Muscle of arm (tissue), 12 donors: Measurements from ENCODE around the gene SMARCE1. TPM values are rescaled to one million over a fixed set of nuclear protein-coding genes. Genes with fewer than 3 reads are reported as not detected.

ENCODE experiments used
- DNase-seq: peaks from one replicate; pipeline ENCODE4 v3.0.0-alpha.2; 2013
- polyA plus RNA-seq, 12 donors: library from polyadenylated mRNA; unstranded; fragments of 120-200 nt; gene quantifications; one replicate each; pipeline ENCODE4 v1.2.1, GENCODE V29; 2013; ENCODE audit not compliant: insufficient read length in 12 of 12

Gene SMARCE1
- polyA plus RNA-seq, 12 donors = 112 to 222 (median 136) TPM; not detected in 1

DNA sequence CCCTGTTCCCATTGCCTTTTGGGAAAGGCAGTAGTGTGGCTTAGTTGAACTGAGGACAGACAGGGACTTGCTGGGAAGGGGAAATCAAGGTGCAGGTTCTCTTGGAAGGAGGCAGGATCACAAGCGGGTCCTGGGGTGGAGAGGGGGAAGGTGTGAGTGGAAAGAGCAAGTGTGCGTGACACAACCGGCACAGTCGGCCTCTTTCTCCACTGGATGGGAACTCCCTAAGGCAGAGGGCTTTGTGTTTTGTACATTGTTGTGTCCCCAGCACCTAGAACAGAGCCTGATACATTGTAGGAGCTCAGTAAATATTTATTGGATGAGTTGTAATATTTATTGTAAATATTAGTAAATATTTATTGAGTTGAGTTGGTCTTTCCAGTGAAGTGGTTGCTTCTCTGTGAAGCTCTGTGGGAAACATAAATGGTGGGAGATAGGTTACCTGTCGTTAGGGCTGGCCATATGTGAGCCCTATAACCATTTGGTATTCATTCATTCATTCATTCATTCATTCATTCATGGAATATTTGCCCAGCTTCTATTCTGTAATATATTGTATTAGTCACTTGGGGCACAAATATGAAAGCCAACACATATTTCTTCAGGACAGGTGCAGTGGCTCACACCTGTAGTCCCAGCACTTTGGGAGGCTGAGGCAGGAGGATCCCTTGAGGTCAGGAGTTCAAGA lies 34.0 kb downstream of the SMARCE1 start:
- DNase-seq = no peak

DNA sequence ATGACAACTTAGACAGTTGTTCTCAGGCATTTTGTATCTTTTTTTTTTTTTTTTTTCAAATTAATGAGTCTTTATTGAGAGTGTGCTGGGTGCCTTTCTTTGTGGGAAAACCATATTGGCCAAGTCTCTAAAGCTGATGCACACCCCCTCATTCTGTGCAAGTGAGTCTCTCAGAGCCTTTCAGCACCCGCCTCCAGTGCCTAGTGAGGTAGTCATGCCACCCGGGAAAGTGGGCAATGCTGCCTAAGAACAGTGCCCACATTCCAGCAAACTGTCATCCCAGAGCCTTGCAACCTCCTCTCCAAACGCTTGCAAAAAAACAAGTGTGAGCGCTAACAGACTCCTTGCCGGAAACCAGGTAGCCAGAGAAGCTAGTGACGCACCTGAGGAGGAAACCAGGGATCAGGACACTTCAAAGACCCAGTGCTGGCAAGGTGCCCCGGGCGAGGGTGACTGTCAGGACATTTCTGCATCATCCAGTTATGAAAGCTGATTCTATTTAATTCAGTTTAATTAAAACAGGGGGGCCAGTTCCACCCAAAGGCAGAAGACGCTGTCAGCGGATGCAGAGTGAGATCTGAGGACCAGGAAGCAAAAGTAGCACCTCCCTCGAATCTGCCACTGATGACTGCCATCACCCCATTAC lies 34.9 kb downstream of the SMARCE1 start:
- DNase-seq = no peak

DNA sequence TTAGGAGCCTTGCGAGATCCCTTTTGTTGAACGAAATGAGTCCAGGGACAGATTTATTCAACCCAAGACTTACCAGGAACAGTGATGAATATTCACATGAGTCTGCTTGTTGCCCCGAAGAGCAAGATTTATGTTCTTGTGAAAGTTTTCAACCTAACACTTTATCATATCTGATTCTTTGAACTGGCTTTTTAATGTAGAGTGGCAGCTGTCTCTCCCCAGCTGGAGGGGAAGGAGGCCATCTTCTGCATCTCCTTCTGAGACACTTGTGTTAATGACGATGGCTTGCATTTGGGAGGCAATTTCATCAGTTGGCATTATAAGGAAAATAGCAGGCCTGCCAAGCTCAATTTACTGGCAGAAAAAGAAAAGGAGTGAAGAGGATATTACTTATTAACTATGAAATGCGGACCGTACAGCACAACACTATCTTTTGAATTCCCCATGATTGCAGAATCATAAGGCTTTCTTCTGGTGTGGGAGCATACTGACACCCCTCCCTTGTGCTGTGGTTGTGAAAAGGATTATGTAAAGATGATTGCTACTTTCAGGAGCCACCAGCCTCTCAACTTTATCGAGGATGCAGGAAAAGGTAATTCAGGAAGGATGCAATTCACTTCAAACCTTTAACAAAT lies 35.7 kb downstream of the SMARCE1 start:
- no peak for DNase-seq

DNA sequence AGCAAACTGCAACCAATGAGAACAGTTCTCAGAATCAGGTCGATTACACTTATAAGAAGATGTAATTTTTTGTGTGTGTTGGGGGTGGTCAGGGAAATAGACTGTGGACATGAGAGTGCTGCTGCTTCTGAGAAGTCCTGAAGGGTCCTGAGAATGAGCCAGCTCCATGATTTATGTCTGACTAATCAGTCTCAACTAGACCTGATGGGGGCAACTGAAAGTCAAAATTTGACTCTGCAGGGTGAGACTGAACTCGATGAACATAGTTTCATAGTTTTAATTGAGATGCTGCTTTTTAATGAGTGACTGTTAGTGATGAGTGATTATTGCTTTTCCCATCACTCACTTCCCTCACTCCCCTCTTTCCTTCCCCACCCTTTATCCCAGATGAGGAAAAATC lies 37.3 kb downstream of the SMARCE1 start:
- DNase-seq = no peak

DNA sequence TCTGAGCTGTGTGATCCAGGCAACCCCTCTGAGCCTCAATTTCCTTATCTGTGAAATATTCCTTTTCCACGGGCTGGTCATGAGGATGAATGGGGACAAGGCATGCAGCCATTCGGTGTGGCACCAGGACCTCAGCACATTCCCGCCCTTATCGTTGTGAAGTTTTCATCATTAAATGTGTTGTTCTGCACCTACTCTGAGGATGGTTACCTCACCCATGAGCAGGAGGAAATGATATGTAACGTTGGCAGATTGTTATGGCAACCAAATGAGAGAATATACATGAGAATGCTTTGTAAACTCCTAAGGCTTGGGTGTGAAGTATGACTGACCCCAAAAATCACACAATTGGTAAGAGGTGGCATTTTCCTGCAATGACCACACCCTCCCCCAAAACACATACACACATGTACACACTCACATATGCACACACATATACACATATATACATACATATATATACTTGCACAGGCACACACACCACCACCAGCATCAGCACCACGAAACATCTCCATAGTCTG lies 39.5 kb downstream of the SMARCE1 start:
- no peak for DNase-seq

DNA sequence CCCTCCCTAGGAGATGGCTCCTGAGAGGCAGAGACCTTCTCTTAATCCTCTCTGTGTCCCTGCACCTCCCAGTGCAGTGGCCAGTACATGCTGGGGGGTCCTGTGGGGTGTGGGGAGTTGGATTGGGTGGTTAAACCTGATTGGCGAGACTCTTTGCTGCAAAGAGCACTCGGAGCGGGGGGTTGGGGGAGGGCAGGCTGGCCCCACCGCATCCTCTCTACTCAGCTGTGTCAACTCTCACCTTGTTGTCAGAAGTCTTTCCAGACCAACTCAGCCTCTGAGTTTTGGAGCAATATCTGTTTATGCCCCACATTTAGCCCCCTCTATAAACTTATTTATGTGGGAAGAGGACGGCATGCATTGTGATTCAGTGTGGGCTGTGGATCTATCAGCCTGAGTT lies 40.0 kb downstream of the SMARCE1 start:
- no peak for DNase-seq

DNA sequence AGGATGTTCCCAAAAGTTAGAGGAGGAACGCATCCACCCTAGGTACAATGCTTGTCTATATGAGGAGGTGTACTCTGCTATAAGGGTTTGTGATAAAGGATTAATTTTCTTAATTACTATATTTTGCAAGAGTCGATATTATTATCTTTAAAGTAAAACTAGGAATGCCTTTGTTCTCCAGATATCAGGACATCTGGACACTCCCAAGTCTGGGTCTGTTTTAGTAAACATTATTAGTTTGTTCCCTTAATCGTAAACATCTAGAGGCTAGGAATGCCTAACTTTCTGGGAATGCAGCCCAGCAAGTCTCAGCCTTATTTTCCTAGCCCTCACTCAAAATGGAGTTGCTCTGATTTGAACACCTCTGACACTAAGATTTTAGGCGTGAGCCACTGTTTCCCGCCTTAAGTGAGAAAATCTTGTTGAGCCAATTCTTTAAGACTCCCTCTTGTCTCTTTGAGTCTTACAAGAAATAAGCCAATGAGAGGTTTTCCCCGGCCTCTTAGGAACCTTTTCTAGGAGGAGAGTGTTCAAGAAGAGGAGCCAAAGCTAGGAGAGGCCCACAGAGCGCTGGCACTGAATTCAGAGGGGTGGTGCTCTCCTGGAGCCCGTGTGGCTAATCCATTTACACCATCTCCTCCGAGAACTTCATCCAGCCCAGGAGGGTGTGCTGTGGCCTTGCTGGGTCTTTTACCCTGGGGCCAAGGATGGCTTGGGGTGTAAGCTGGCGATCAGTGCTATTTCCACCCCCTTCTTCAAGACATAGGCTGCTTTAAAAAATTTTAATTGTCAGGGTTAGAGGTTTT lies 40.9 kb downstream of the SMARCE1 start:
- DNase-seq = no peak

DNA sequence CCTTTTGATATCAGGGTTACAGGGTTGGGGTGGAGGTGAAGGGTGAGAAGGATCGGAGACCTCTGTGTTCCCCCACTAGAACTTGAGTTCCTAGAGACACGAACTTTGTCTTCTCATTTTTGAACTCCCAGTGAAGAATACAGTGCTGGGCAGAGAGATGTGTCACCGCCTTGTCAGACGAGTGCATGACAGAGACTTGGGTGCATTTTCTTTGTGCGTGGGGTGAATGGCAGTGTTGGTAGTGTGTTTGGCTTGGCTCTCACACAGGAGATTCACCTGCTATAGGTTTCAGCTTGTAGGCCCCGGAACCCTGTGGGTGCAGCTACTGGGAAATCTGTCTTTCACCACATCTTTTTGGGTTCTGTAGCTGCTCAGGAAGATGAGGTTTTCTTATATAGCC lies 42.3 kb downstream of the SMARCE1 start:
- no peak for DNase-seq

DNA sequence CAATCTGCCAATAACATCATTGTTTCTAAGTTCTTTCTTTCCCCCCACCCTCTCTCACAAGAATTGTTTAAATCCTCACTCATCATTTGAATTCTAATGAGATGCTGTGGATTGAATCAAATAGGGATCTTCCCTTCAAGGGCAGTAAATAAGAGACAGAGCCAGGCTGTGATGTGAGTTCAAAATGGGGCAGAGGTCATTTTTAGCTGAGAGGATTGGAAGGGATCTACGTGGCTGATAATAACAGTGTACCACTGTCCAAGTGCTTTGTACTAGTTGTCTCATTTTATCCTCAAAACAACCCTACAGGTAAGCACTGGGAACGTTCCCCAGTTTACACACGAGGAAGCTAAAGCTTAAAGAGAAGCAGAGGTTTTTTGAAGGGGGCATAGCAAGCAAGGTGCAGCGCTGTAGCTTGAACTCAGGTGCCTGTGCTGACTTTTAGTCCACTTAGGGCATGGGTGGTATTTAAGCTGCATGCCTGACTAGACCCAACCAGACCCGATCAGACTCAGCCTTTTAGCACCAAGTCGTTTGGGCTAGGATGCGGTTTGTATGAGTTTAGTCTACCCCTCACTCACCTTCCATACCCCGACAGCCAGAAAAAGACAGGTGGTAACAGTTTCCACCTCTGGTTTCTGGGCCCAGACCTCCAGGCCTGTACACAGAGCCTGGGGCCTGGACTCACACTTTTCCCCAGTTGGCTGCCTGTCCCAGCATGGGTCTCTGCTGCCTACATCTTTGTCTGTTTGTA lies 43.1 kb downstream of the SMARCE1 start:
- no peak for DNase-seq

DNA sequence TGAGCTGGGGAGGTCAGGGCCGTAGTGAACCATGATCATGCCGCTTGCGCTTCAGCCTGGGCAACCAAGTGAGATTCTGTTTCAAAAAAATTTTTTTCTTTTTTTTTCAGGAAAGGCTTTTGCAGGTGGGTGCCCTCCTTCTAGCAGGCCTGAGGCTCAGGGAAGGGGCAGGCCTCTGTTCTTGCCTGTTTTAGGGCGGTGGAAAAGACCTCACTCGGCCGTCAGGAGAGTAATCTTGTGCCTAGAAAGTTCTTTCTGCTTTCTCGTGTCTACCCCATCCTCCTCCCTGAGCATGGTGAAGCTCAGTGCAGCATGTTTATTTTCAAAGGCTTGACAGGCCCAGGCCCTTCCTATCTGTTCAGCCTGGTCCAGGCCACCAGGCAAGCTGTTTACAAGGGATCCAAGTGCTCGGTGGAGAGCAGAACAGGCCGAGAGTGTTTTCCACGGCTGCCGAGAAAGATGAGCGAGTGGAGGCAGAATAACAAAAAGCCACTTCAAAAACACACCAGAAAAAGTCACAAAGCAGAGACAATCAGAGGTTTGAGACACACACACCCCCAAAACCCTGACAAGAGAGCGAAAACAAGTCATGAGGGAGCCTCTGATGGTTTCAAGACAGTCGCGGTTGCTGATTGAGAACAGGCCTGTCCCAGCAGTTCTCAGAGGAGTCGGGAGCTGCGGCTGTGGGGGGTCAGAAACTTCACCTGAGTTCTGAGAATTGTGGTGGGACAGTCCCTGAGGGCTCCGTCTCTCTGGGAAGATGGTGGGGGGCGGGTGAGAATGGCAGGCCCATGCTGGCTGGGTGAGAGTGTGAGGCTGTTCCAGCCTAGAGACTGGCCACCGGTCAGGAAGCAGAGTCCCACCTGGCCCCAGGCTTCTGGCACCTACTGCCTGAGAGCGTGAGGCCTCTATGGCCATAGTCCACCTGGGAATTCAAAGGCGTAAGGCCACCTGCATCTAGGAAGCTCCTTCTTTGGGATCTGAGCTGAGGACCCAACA lies 44.9 kb downstream of the SMARCE1 start:
- DNase-seq = no peak

DNA sequence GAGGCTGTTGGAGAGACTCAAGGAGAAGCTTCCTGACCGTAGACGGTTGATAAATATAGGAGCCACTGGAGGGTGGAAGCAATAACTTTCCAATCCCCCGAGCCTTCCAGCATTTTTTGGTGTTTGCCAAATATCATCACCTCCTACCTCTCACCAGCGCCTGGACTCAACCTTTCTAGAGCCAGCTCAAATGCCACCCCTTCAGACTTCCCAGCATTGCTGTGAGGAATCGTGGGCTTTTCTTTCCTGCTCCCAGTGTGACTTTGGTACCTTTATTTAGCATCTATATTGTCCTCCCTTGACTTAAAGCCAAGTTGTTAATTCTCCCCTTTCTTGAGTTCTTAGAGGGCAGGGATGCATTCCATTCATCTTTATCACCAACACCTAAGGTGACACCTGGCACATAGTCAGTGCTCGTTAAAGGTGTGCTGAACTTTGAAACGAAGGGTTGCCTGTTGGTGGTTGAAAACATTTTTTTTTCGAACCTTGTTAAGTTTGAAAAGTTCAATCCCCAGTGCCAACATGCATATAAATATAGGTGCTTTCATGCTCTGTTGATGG lies 47.1 kb downstream of the SMARCE1 start:
- no peak for DNase-seq

DNA sequence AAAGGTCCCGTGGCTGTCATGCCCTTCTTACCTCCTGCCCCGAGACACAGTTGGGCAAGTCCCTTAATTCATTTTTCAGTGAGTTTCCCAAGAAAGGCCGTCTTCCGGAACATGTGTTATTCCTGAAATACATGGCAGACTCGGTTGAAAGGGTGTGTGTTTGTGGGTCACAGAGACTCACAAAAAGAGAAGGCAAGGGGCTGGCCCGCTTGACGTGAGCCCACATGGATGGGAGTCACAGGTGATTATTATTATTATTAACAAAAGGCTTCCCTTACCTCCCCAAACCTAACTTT lies 48.2 kb downstream of the SMARCE1 start:
- no peak for DNase-seq

DNA sequence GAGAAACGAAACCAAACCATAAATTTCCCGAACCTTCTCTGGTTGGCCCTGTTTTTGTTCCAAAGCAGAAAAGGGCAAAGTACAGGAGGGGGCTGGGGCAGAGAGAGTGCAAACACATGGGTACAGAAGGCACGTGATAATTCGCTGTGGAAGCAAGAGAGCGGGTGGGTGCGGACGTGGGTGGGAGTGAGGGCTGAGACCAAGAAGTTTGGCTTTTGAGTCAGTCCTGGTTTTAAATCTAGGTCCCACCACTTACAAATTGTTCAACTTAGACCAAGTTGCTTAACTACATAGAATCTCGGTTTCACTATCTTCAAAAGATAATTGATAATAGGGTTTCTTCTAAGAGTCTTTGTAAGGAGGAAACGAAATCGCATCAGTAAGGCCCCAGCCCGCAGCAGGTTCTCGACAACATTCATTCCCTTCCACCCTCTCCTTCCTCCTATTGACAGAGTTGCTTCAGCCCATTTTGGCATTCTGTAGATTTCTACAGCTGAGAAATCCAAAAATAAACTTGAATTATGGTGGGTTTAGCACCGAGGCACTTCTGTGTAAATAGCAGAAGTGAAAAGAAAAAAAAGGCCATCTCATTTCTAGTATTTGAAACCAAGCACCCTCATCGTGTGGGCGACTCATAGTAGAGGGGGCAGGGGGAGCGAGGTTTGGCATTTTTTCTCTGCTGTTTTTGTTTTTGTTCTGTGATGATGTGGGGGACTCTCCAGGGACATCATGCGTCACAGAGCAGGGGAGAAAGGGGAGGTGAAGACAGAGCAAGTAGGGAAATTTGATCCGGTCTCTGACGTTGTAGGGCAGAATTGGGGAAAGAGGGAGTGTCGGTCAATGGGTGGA lies 48.8 kb downstream of the SMARCE1 start:
- no peak for DNase-seq

DNA sequence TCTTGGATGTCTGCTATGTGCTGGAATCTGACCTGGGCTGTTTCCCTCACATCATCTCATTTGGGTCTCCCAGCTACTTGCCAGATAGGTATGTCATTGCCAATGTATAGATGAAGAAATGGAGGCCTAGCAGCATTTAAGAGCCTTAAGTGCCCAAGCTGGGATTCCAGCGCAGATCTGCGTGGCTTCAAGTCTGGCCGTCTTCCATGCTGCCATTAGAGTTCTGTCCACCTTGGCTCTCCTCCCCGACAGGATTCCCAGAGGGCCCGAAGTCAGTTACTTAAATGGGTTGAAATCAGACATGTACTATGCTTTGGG lies 49.4 kb downstream of the SMARCE1 start:
- DNase-seq = no peak

DNA sequence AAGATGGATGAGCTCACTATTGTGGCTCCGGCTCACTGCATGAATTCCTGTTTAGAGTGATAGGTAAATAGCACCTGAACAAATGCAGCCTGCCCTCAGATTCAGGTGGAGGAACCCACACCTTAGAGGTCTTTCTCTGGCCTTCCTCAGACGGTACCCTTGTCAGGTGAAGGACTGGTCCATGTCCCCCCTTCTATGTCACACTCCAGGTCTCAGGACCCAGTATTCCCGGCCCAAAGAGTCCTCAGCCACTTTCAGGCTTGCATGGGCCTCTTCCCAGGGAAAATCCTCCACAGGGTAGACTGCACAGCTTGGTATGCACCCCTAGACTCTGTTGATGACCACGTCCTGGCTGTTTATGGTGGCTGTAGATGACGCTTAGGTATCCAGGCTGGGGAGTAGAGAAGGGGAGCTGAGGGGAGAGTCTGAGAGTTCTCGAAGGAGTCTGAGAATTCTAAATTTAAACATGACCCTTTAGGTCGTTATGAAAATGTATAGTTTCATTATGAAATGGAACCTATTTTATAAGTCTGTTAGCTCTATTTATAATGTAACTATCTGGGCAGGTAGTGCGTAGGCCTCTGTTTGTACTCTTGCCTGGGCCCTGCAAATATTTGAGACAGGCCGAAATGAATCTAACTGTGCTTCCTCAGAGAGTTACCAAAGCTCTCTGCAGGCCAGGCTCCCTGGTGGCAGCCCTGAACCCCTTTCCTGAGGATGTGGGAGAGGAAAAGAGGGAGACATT lies 49.9 kb downstream of the SMARCE1 start:
- DNase-seq = no peak

DNA sequence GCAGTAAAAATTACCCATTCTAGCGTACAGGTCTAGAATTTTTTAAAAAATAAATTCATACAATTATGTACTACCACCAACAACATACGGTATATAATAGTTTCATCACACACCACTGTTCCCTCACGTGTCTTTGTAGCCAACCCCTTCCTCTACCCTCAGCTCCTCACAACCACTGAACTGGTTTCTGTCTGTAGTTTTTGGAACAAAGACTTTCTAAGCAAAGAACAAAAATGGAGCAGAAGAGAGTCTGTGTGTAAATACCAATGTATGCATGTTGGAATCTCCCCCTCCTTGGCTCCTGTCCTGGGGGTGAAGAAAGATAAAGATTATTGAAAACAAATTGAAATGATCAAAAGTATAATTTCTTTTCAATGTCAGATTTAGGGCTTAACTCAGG lies 50.5 kb downstream of the SMARCE1 start:
- DNase-seq = no peak

DNA sequence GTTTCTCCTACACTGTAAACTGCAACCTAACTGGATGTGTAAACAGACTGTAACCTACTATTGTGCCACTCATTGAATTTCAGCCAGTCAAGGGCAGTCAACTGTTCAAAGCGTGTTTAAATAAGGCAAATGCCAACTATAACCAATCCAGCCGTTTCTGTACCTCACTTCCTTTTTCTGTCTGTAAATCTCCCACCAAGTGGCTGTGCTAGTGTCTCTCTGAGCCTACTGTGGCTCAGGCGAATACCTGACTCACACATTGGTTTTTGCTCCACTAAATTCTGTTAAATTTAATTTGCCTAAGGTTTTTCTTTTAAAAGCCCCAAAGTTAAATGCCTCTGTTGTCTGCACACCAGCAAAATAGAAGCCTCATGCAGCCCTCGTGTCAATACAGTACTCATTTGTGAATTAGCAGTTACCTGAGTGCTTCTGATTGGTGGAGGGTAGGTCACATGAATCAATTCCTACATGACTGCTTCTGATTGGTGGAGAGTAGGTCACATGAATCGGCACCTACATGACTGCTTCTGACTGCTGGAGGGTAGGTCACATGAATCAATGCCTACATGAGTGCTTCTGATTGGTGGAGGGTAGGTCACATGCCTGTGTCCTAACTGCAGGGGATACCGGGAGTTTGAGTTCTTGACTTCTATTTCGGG lies 51.2 kb downstream of the SMARCE1 start:
- no peak for DNase-seq

DNA sequence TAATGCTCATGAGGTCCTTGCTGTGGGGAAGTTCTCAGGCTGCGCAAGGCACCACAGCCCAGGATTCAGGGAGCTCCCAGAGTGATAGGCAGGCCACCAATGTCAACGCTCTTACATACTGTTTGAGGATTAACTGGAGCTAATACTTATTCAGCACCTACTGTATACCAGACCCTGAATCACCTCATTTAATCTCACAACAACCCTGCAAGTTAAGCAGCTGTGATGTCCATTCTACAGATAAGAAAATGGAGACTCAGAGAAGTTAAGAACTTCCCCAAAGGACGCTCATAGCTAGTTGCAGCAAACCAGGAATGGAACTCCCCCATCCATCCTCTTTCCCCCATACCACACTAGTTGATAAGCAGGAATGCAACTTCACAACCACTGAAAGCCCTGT lies 56.9 kb downstream of the SMARCE1 start:
- DNase-seq = no peak
